Endometrial microvascular endothelial cells (primary cell): Measurements from ENCODE around the gene ARHGAP24. TPM values are rescaled to one million over a fixed set of nuclear protein-coding genes. Genes with fewer than 3 reads are reported as not detected.
"Not testable (repeated sequence)": the region's sequence is repeated elsewhere in the genome, so short reads cannot be mapped to it uniquely, and the experiment has no call there.

Source experiments
- in situ Hi-C: cut with HindIII; loops from 2 replicates; pipeline ENCODE4 v1.10.0; 2017; ENCODE audit warnings: low sequenced_read_pairs, low pct_unique_long_range_greater_than_20kb; ENCODE audit errors: inconsistent ontology term
- total RNA-seq: library from RNA; depleted of rRNA; stranded (reverse); fragments of >200 nt; gene quantifications from one replicate; pipeline ENCODE4 v1.2.3, GENCODE V29; 2015; ENCODE audit errors: inconsistent ontology term

ARHGAP24 gene
- total RNA-seq, 1 donor from 2014 or later, result 93.0 TPM

- in situ Hi-C loops, result not testable (repeated sequence)
These were observed 365.1 kb downstream of the ARHGAP24 start for GRCh38 chr4:85839981-85840451.

- in situ Hi-C loops, result no loop called here
These were observed 367.6 kb downstream of the ARHGAP24 start for GRCh38 chr4:85842540-85842939.

- in situ Hi-C loops, result not testable (repeated sequence)
These were observed 378.8 kb downstream of the ARHGAP24 start for GRCh38 chr4:85853740-85854139.

GRCh38 chr4:85854546-85854945 is 379.6 kb downstream of the ARHGAP24 start:
- in situ Hi-C loops, result no loop called here

- in situ Hi-C loops, result no loop called here
These were observed 385.3 kb downstream of the ARHGAP24 start for GRCh38 chr4:85860066-85860740.

- in situ Hi-C loops, result no loop called here
These were observed 386.3 kb downstream of the ARHGAP24 start for GRCh38 chr4:85861064-85861765.

GRCh38 chr4:85862896-85863295 is 387.9 kb downstream of the ARHGAP24 start:
- in situ Hi-C loops, result no loop called here

GRCh38 chr4:85864259-85865205 is 389.6 kb downstream of the ARHGAP24 start:
- in situ Hi-C loops, result no loop called here

- in situ Hi-C loops, result no loop called here
These were observed 390.3 kb downstream of the ARHGAP24 start for GRCh38 chr4:85865256-85865655.

GRCh38 chr4:85866508-85866907 is 391.6 kb downstream of the ARHGAP24 start:
- in situ Hi-C loops, result no loop called here

- in situ Hi-C loops, result no loop called here
These were observed 392.3 kb downstream of the ARHGAP24 start for GRCh38 chr4:85867271-85867670.

GRCh38 chr4:85869181-85869580 is 394.2 kb downstream of the ARHGAP24 start:
- in situ Hi-C loops, result no loop called here

- in situ Hi-C loops, result no loop called here
These were observed 395.5 kb downstream of the ARHGAP24 start for GRCh38 chr4:85870298-85871083.

GRCh38 chr4:85873566-85873965 is 398.6 kb downstream of the ARHGAP24 start:
- in situ Hi-C loops, result no loop called here

- in situ Hi-C loops, result no loop called here
These were observed 404.6 kb downstream of the ARHGAP24 start for GRCh38 chr4:85879518-85879917.

GRCh38 chr4:85883180-85883579 is 408.2 kb downstream of the ARHGAP24 start:
- in situ Hi-C loops, result no loop called here

GRCh38 chr4:85884251-85884650 is 409.3 kb downstream of the ARHGAP24 start:
- in situ Hi-C loops, result no loop called here

- in situ Hi-C loops, result no loop called here
These were observed 411.7 kb downstream of the ARHGAP24 start for GRCh38 chr4:85886665-85887064.

GRCh38 chr4:85889314-85889713 is 414.4 kb downstream of the ARHGAP24 start:
- in situ Hi-C loops, result no loop called here
